CD4-positive, alpha-beta T cell (primary cell): Measurements from ENCODE around the gene CACNA2D3. TPM values are rescaled to one million over a fixed set of nuclear protein-coding genes. Genes with fewer than 3 reads are reported as not detected.

ENCODE experiments used
- ATAC-seq: fragments of 200-7000 bp; cut with Tn5 transposase; one replicate; pipeline ENCODE4 v1.10.0; 2022; ENCODE audit warnings: mild to moderate bottlenecking; ENCODE audit not compliant: poor library complexity
- CTCF ChIA-PET: fragments of 350-600 bp; sonication (Branson Sonifier 250); formaldehyde crosslinking; loops from one replicate; lab custom pipeline; 2021; ENCODE audit warnings: antibody characterized with exemption, inconsistent platforms; lab: Charles Lee
- POLR2A ChIA-PET: fragments of 350-600 bp; sonication (Branson Sonifier 250); formaldehyde crosslinking; loops from one replicate; lab custom pipeline; 2021; ENCODE audit warnings: antibody characterized with exemption, inconsistent platforms; lab: Charles Lee
- DNase-seq, 14 experiments: peaks; one replicate each; pipeline ENCODE4 v3.0.0-alpha.2; 2013 to 2020; ENCODE audit warnings: mixed read lengths in 2 of 14
- H3K27ac ChIP-seq, 2 donors: one replicate each; pipeline versions ENCODE4 v1.5.1 to v1.7.0; 2013; ENCODE audit warnings: low read length in 2 of 2, low read depth in 1 of 2, mild to moderate bottlenecking in 1 of 2
- H3K27me3 ChIP-seq, 2 experiments: 1 replicate in 1 of 2; 2 replicates in 1 of 2; pipeline versions ENCODE4 v1.6.1 to v1.7.0; 2013; ENCODE audit warnings: low read length in 2 of 2, control low read depth in 1 of 2, mild to moderate bottlenecking in 1 of 2, moderate library complexity in 1 of 2; ENCODE audit not compliant: insufficient read depth in 2 of 2, control insufficient read depth in 1 of 2
- H3K36me3 ChIP-seq: one replicate; pipeline ENCODE4 v1.6.1; 2013; ENCODE audit warnings: low read length, control low read depth; ENCODE audit not compliant: insufficient read depth
- H3K4me1 ChIP-seq: one replicate; pipeline ENCODE4 v1.6.1; 2013; ENCODE audit warnings: low read length, control low read depth; ENCODE audit not compliant: insufficient read depth
- H3K4me3 ChIP-seq: one replicate; pipeline ENCODE4 v1.5.1; 2013; ENCODE audit warnings: mild to moderate bottlenecking, low read length, moderate library complexity
- H3K9me3 ChIP-seq, 2 experiments: 1 replicate in 1 of 2; 2 replicates in 1 of 2; pipeline versions ENCODE4 v1.6.1 to v1.7.0; 2013; ENCODE audit warnings: low read length in 2 of 2, mild to moderate bottlenecking in 2 of 2, control low read depth in 1 of 2, moderate library complexity in 1 of 2; ENCODE audit not compliant: control insufficient read depth in 1 of 2, insufficient read depth in 1 of 2
- H3K27ac Mint-ChIP-seq: one replicate; pipeline ENCODE4 v1.8.0; 2020; ENCODE audit warnings: mixed read lengths
- H3K27me3 Mint-ChIP-seq: one replicate; pipeline ENCODE4 v1.8.0; 2021; ENCODE audit warnings: mixed read lengths
- H3K36me3 Mint-ChIP-seq: one replicate; pipeline ENCODE4 v1.8.0; 2021; ENCODE audit warnings: low read depth, mixed read lengths
- H3K4me1 Mint-ChIP-seq: one replicate; pipeline ENCODE4 v1.8.0; 2021; ENCODE audit warnings: low read depth, mixed read lengths
- H3K4me3 Mint-ChIP-seq: one replicate; pipeline ENCODE4 v1.8.0; 2020; ENCODE audit warnings: mild to moderate bottlenecking, mixed read lengths
- H3K9me3 Mint-ChIP-seq: one replicate; pipeline ENCODE4 v1.8.0; 2020; ENCODE audit warnings: mixed read lengths
- CTCF ChIP-seq: fragments of 200-600 bp; IDR thresholded peaks from one replicate; pipeline ENCODE4 v1.8.0; 2022; ENCODE audit warnings: antibody characterized with exemption, mild to moderate bottlenecking
- intact Hi-C, 2 experiments: fragments of 100-400 bp; cut with DNase I in 1 of 2; cut with micrococcal nuclease in 1 of 2; formaldehyde crosslinking; loops; one replicate each; pipeline versions ENCODE4 v1.15.1 to v1.9.0; 2023 to 2025; cut with DNase I, micrococcal nuclease
- total RNA-seq, 174 experiments: library from RNA in 2 of 174; stranded (reverse) in 2 of 174; gene quantifications; one replicate each; pipeline ENCODE4 v1.2.3 and lab custom pipeline; 2021 to 2026

CACNA2D3 gene
- total RNA-seq, 2 experiments from 2014 or later, result 0.08 TPM; not detected in 1

DNA sequence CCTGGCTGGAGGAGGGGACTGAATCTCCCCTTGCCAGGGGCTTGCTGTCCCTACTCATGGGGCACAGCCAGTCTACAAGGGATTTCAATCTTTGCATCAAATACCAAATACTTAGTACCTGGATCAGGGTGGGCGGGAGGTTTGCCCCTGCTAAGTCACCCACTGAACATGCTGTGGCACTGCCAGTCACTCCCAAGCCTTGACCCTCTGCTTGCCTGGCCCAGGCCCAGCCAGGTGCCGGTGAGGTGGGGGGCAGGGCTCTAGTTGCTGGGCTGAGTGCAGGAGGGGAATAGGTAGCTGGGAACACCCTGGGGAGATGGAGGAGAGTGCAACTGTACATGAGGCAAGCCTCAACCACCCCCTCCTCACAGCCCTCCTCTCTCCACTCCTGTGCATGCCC, 941.8 kb downstream of the CACNA2D3 start:
- ChIA-PET POLR2A (no interaction called here), CTCF (no interaction called here)
- intact Hi-C loops, result no loop called here
- Histone ChIP-seq H3K27ac (no peak overlapping the region), H3K36me3 (no peaks in the 10 kb centered on the region), H3K4me1 (no peaks in the 10 kb centered on the region), H3K4me3 (no peak overlapping the region), H3K9me3 (peaks cover 0 to 13% of the 10 kb centered on the region in 2 experiments), H3K27me3 (no peaks in the 10 kb centered on the region)
- no peaks in the 10 kb centered on the region for H3K4me1 Mint-ChIP-seq
- TF ChIP-seq CTCF, result no peak
- no peak for ATAC-seq
- H3K36me3 Mint-ChIP-seq, result no peaks in the 10 kb centered on the region
- H3K27ac Mint-ChIP-seq, result no peak overlapping the region
- no peak for DNase-seq
- H3K9me3 Mint-ChIP-seq, result no peaks in the 10 kb centered on the region
- H3K27me3 Mint-ChIP-seq, result no peaks in the 10 kb centered on the region
- no peak overlapping the region for H3K4me3 Mint-ChIP-seq

DNA sequence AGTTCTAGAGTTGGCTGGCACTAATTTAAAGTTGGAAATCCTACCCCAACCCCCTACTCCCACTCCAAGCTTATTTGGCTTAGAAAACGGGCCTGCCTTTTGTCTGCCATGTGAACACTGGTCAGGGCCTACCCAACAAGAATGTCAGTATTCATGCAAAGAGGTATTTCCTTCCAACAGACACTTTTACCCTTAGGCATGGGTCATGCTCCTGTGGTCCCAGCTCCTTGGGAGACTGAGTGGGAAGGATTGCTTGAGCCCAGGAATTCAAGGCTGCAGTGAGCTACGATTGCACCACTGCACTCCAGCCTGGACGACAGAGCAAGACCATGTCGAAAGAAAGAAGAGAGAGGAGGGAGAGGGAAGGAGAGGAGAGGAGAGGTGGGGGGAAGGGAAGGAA, 943.0 kb downstream of the CACNA2D3 start:
- no peaks in the 10 kb centered on the region for H3K27me3 ChIP-seq
- no peak overlapping the region for H3K27ac Mint-ChIP-seq
- no peaks in the 10 kb centered on the region for H3K4me1 ChIP-seq
- intact Hi-C loops, result no loop called here
- no peak overlapping the region for H3K4me3 ChIP-seq
- no peaks in the 10 kb centered on the region for H3K27me3 Mint-ChIP-seq
- H3K4me1 Mint-ChIP-seq, result no peaks in the 10 kb centered on the region
- no peaks in the 10 kb centered on the region for H3K9me3 Mint-ChIP-seq
- no peaks in the 10 kb centered on the region for H3K36me3 ChIP-seq
- POLR2A ChIA-PET, result no interaction called here
- H3K27ac ChIP-seq, result no peak overlapping the region
- CTCF ChIA-PET, result no interaction called here
- no peaks in the 10 kb centered on the region for H3K36me3 Mint-ChIP-seq
- TF ChIP-seq CTCF, result no peak
- no peak overlapping the region for H3K4me3 Mint-ChIP-seq
- DNase-seq, result no peak
- peaks cover 0 to 9% of the 10 kb centered on the region in 2 experiments for H3K9me3 ChIP-seq
- no peak for ATAC-seq

GRCh38 chr3:55066551-55067047, 944.2 kb downstream of the CACNA2D3 start:
- Mint-ChIP-seq H3K4me3 (no peak overlapping the region), H3K27ac (no peak overlapping the region), H3K4me1 (no peaks in the 10 kb centered on the region), H3K9me3 (no peaks in the 10 kb centered on the region), H3K36me3 (no peaks in the 10 kb centered on the region), H3K27me3 (no peaks in the 10 kb centered on the region)
- Histone ChIP-seq H3K9me3 (peaks cover 0 to 9% of the 10 kb centered on the region in 2 experiments), H3K4me3 (no peak overlapping the region), H3K27ac (no peak overlapping the region), H3K36me3 (no peaks in the 10 kb centered on the region), H3K27me3 (no peaks in the 10 kb centered on the region), H3K4me1 (no peaks in the 10 kb centered on the region)
- ChIA-PET POLR2A (no interaction called here), CTCF (no interaction called here)
- intact Hi-C loops, result no loop called here
- DNase-seq (no peak), ATAC-seq (no peak)
- TF ChIP-seq CTCF, result no peak
